ENCODE results near the gene ZG16B. TPM values are rescaled to one million over a fixed set of nuclear protein-coding genes. Genes with fewer than 3 reads are reported as not detected.

The ZG16B gene
- total RNA-seq, 3 donors from 2014 or later, result 6.8 to 40.7 (median 24.3) TPM

GRCh38 chr16:2785101-2785991, 44.8 kb upstream of the ZG16B start:
- H3K36me3 ChIP-seq (ENCODE audit: low read depth), result no peaks in the 10 kb centered on the region
- H3K4me3 ChIP-seq, result no peak overlapping the region
- H3K9me3 ChIP-seq, result no peaks in the 10 kb centered on the region
- peak in 2 of 3 donors; percentile 60 to 64 for DNase-seq
- H3K4me1 ChIP-seq (ENCODE audit: low read depth), result peaks cover 14% of the 10 kb centered on the region
- peak; percentile 69 for ATAC-seq
- TF ChIP-seq, protein P1, sequence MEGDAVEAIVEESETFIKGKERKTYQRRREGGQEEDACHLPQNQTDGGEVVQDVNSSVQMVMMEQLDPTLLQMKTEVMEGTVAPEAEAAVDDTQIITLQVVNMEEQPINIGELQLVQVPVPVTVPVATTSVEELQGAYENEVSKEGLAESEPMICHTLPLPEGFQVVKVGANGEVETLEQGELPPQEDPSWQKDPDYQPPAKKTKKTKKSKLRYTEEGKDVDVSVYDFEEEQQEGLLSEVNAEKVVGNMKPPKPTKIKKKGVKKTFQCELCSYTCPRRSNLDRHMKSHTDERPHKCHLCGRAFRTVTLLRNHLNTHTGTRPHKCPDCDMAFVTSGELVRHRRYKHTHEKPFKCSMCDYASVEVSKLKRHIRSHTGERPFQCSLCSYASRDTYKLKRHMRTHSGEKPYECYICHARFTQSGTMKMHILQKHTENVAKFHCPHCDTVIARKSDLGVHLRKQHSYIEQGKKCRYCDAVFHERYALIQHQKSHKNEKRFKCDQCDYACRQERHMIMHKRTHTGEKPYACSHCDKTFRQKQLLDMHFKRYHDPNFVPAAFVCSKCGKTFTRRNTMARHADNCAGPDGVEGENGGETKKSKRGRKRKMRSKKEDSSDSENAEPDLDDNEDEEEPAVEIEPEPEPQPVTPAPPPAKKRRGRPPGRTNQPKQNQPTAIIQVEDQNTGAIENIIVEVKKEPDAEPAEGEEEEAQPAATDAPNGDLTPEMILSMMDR (IDR thresholded peaks at IDR 0.05), result no peak
- intact Hi-C loops (cut with DNase I, micrococcal nuclease), result no loop called here

- H3K4me1 ChIP-seq (ENCODE audit: low read depth), result peaks cover 14% of the 10 kb centered on the region
- DNase-seq, result peak in 2 of 3 donors; percentile 24 to 34
- TF ChIP-seq, protein P1 (IDR thresholded peaks at IDR 0.05), result no peak
- no peak for ATAC-seq
- intact Hi-C loops (cut with DNase I, micrococcal nuclease), result no loop called here
- no peaks in the 10 kb centered on the region for H3K36me3 ChIP-seq (ENCODE audit: low read depth)
- H3K9me3 ChIP-seq, result no peaks in the 10 kb centered on the region
- no peak overlapping the region for H3K4me3 ChIP-seq
Observed at GRCh38 chr16:2786061-2786825, 43.9 kb upstream of the ZG16B start.

- intact Hi-C loops (cut with DNase I, micrococcal nuclease), result no loop called here
- Histone ChIP-seq H3K4me3 (no peak overlapping the region), H3K36me3 (ENCODE audit: low read depth) (no peaks in the 10 kb centered on the region), H3K9me3 (no peaks in the 10 kb centered on the region), H3K4me1 (ENCODE audit: low read depth) (peaks cover 14% of the 10 kb centered on the region)
- DNase-seq, result no peak
- ATAC-seq, result no peak
- TF ChIP-seq, protein P1 (IDR thresholded peaks at IDR 0.05), result no peak
Observed at GRCh38 chr16:2786826-2787151, 43.3 kb upstream of the ZG16B start.

- Histone ChIP-seq H3K4me3 (no peak within 1 kb of the TSS), H3K4me1 (ENCODE audit: low read depth) (peaks cover 14% of the 10 kb centered on the region), H3K9me3 (no peaks in the 10 kb centered on the region), H3K36me3 (ENCODE audit: low read depth) (no peaks in the 10 kb centered on the region)
- ATAC-seq, result no peak
- TF ChIP-seq, protein P1 (IDR thresholded peaks at IDR 0.05), result no peak
- intact Hi-C loops (cut with DNase I, micrococcal nuclease), result no loop called here
- DNase-seq, result peak in 2 of 3 donors; percentile 21 to 46
Observed at GRCh38 chr16:2787406-2787805, 42.7 kb upstream of the ZG16B start, which contains the start of gene PRSS33. Gene PRSS33, minus strand, starts transcription at chr16:2787560. Its CDS starts 1,013 bp downstream, at chr16:2786547.

GRCh38 chr16:2787961-2788360, 42.1 kb upstream of the ZG16B start:
- TF ChIP-seq, protein P1 (IDR thresholded peaks at IDR 0.05), result no peak
- H3K4me3 ChIP-seq, result no peak overlapping the region
- no peaks in the 10 kb centered on the region for H3K9me3 ChIP-seq
- no peaks in the 10 kb centered on the region for H3K36me3 ChIP-seq (ENCODE audit: low read depth)
- intact Hi-C loops (cut with DNase I, micrococcal nuclease), result no loop called here
- peaks cover 14% of the 10 kb centered on the region for H3K4me1 ChIP-seq (ENCODE audit: low read depth)
- DNase-seq, result peak in 2 of 3 donors; percentile 17 to 19
- no peak for ATAC-seq
